Fibroblast of lung (primary cell): Measurements from ENCODE around the gene GRP. TPM values are rescaled to one million over a fixed set of nuclear protein-coding genes. Genes with fewer than 3 reads are reported as not detected.

Experiments
- DNase-seq, 2 donors: peaks; one replicate each; pipeline versions ENCODE4 v3.0.0 to v3.0.0-alpha.2; 2010; ENCODE audit warnings: low read depth in 2 of 2
- H2AFZ ChIP-seq: 2 replicates; pipeline ENCODE4 v1.5.1; 2012; ENCODE audit warnings: low read length, control low read depth, inconsistent platforms
- H3K27ac ChIP-seq: 2 replicates; pipeline ENCODE4 v1.5.1; 2011; ENCODE audit warnings: low read length, control low read depth; ENCODE audit not compliant: insufficient read depth
- H3K27me3 ChIP-seq: 2 replicates; pipeline ENCODE4 v1.5.1; 2011; ENCODE audit warnings: mild to moderate bottlenecking, low read length; ENCODE audit not compliant: control insufficient read depth, insufficient read depth
- H3K36me3 ChIP-seq: 2 replicates; pipeline ENCODE4 v1.5.1; 2011; ENCODE audit warnings: low read length; ENCODE audit not compliant: control insufficient read depth, insufficient read depth
- H3K4me1 ChIP-seq: 2 replicates; pipeline ENCODE4 v1.5.1; 2011; ENCODE audit warnings: low read length; ENCODE audit not compliant: control insufficient read depth, insufficient read depth; ENCODE audit errors: extremely low read depth
- H3K4me2 ChIP-seq: 2 replicates; pipeline ENCODE4 v1.5.1; 2011; ENCODE audit warnings: low read length, control low read depth; ENCODE audit not compliant: insufficient read depth; ENCODE audit errors: extremely low read depth
- H3K4me3 ChIP-seq, 4 experiments: fragments of 200-600 bp in 1 of 4; sonication (generic) in 1 of 4; replicated peaks in 1 of 4; 2 replicates each; pipeline ENCODE4 v1.5.1; 2011 to 2016; ENCODE audit warnings: low read length in 4 of 4, low read depth in 3 of 4, mild to moderate bottlenecking in 3 of 4, control low read depth in 2 of 4, inconsistent platforms in 1 of 4, mixed read lengths in 1 of 4; ENCODE audit not compliant: insufficient read depth in 1 of 4; ENCODE audit errors: control extremely low read depth in 1 of 4
- H3K79me2 ChIP-seq: 2 replicates; pipeline ENCODE4 v1.5.1; 2012; ENCODE audit warnings: mild to moderate bottlenecking, low read length, inconsistent platforms; ENCODE audit not compliant: control insufficient read depth, insufficient read depth
- H3K9ac ChIP-seq: 2 replicates; pipeline ENCODE4 v1.5.1; 2011; ENCODE audit warnings: mild to moderate bottlenecking, low read length, control low read depth; ENCODE audit not compliant: insufficient read depth
- H3K9me3 ChIP-seq: 2 replicates; pipeline ENCODE4 v1.5.1; 2012; ENCODE audit warnings: low read depth, low read length; ENCODE audit not compliant: control insufficient read depth, insufficient read depth
- H4K20me1 ChIP-seq: 2 replicates; pipeline ENCODE4 v1.5.1; 2011; ENCODE audit warnings: low read length; ENCODE audit not compliant: control insufficient read depth, insufficient read depth; ENCODE audit errors: extremely low read depth
- EZH2 ChIP-seq: IDR thresholded peaks from 2 replicates; pipeline ENCODE4 v1.5.1; 2012; ENCODE audit warnings: low read length, control low read depth, mild to moderate bottlenecking; ENCODE audit errors: missing control alignments
- polyA plus RNA-seq, 2 donors: library from polyadenylated mRNA; depleted of rRNA in 1 of 2; stranded (reverse) in 1 of 2; unstranded in 1 of 2; fragments of >200 nt; gene quantifications; 2 replicates each; pipeline ENCODE4 v1.2.1, GENCODE V29; 2011 to 2012; ENCODE audit warnings: missing spikeins in 1 of 2
- total RNA-seq: library from RNA; depleted of rRNA; stranded (reverse); fragments of >200 nt; gene quantifications from 2 replicates; pipeline ENCODE4 v1.2.1, GENCODE V29; 2014
- TF ChIP-seq, protein P1 (sequence below), 2 donors: IDR thresholded peaks in 1 of 2; conservative IDR thresholded peaks in 1 of 2; 1 replicate in 1 of 2; 2 replicates in 1 of 2; pipeline ENCODE4 v1.5.1; 2011 to 2012; ENCODE audit warnings: low read length in 2 of 2, control low read depth in 1 of 2, inconsistent platforms in 1 of 2, low read depth in 1 of 2, mild to moderate bottlenecking in 1 of 2

GRP gene
- total and polyA plus RNA-seq, 2 donors (not counting 1 experiment from before 2014, with no cell fraction given) = not detected

DNA sequence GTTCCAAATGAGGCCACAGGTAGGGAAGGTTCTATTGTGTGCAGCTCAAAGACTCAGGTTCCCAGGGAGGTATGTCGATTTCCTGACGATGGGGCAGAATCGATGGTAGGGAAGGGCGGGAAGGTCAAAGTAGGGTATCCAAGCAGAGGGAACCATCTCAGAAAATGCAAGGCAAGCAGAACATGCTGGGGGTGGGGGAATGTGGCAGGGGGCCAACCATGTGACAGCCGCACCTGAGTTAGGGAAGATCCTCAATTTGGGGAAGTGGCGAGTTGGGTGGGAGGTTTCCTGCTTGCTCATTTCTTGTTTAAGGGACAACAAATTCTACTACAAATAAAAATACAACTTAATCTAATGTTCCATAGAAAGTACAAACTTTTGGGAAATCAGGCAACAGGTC, 21.7 kb upstream of the GRP start:
- Histone ChIP-seq H3K36me3 (no peaks in the 10 kb centered on the region), H2AFZ (no peak overlapping the region), H3K4me2 (no peak overlapping the region), H3K79me2 (no peaks in the 10 kb centered on the region), H3K9me3 (no peaks in the 10 kb centered on the region), H3K27me3 (peaks cover 18% of the 10 kb centered on the region), H3K27ac (no peak overlapping the region), H3K4me1 (no peaks in the 10 kb centered on the region), H4K20me1 (no peaks in the 10 kb centered on the region), H3K4me3 (no peak overlapping the region), H3K9ac (no peak overlapping the region)
- DNase-seq = no peak
- TF ChIP-seq EZH2 = no peak
- TF ChIP-seq, protein P1, sequence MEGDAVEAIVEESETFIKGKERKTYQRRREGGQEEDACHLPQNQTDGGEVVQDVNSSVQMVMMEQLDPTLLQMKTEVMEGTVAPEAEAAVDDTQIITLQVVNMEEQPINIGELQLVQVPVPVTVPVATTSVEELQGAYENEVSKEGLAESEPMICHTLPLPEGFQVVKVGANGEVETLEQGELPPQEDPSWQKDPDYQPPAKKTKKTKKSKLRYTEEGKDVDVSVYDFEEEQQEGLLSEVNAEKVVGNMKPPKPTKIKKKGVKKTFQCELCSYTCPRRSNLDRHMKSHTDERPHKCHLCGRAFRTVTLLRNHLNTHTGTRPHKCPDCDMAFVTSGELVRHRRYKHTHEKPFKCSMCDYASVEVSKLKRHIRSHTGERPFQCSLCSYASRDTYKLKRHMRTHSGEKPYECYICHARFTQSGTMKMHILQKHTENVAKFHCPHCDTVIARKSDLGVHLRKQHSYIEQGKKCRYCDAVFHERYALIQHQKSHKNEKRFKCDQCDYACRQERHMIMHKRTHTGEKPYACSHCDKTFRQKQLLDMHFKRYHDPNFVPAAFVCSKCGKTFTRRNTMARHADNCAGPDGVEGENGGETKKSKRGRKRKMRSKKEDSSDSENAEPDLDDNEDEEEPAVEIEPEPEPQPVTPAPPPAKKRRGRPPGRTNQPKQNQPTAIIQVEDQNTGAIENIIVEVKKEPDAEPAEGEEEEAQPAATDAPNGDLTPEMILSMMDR (conservative IDR thresholded peaks at IDR 0.05 in 1 of 2, IDR thresholded peaks at IDR 0.05 in 1 of 2; ENCODE audit: low read depth in 1 of 2, low read length in 2 of 2) = no peak

GRCh38 chr18:59200787-59201186, 19.2 kb upstream of the GRP start:
- DNase-seq = no peak
- peaks cover 18% of the 10 kb centered on the region for H3K27me3 ChIP-seq

GRCh38 chr18:59202258-59202820, 17.6 kb upstream of the GRP start:
- Histone ChIP-seq H3K27ac (no peak overlapping the region), H3K4me3 (no peak overlapping the region), H3K9me3 (no peaks in the 10 kb centered on the region), H3K27me3 (peaks cover 20% of the 10 kb centered on the region), H3K4me1 (no peaks in the 10 kb centered on the region), H2AFZ (no peak overlapping the region), H3K4me2 (no peak overlapping the region), H3K36me3 (no peaks in the 10 kb centered on the region), H4K20me1 (no peaks in the 10 kb centered on the region), H3K9ac (no peak overlapping the region), H3K79me2 (no peaks in the 10 kb centered on the region)
- TF ChIP-seq, protein P1 (conservative IDR thresholded peaks at IDR 0.05 in 1 of 2, IDR thresholded peaks at IDR 0.05 in 1 of 2; ENCODE audit: low read depth in 1 of 2, low read length in 2 of 2) = no peak
- TF ChIP-seq EZH2 = no peak
- no peak for DNase-seq

More at GRCh38 chr18:59200787-59201186, 19.2 kb upstream of the GRP start:
- Histone ChIP-seq H3K4me2 (no peak overlapping the region), H3K27ac (no peak overlapping the region), H4K20me1 (no peaks in the 10 kb centered on the region), H3K9me3 (no peaks in the 10 kb centered on the region), H3K79me2 (no peaks in the 10 kb centered on the region), H3K4me1 (no peaks in the 10 kb centered on the region), H3K9ac (no peak overlapping the region), H2AFZ (no peak overlapping the region), H3K4me3 (no peak overlapping the region), H3K36me3 (no peaks in the 10 kb centered on the region)
- TF ChIP-seq, protein P1 (conservative IDR thresholded peaks at IDR 0.05 in 1 of 2, IDR thresholded peaks at IDR 0.05 in 1 of 2; ENCODE audit: low read depth in 1 of 2, low read length in 2 of 2) = peak in 1 of 2 donors; percentile 9
- TF ChIP-seq EZH2 = no peak
